HepG2 (cell line): ENCODE data around the gene EHD1. TPM values are rescaled to one million over a fixed set of nuclear protein-coding genes. Genes with fewer than 3 reads are reported as not detected.

ENCODE experiments used
- ATAC-seq: fragments of 200-7000 bp; cut with Tn5 transposase; 3 replicates; pipeline ENCODE4 v1.9.1; 2020; ENCODE audit warnings: mild to moderate bottlenecking, moderate library complexity
- BruUV-seq: library from RNA; stranded (reverse); fragments of 400-500 nt; replicated peaks from 2 replicates; lab custom pipeline; 2021; lab: Mats Ljungman, UMichigan
- CTCF ChIA-PET: fragments of 300-600 bp; formaldehyde crosslinking; extraction: SDS; loops from one replicate; lab custom pipeline; 2021; ENCODE audit warnings: low total read pairs, inconsistent platforms, low intra/inter-chr PET ratio; lab: Yijun Ruan, JAX
- POLR2A ChIA-PET: fragments of 350-600 bp; sonication (Branson Sonifier 250); formaldehyde crosslinking; loops from one replicate; lab custom pipeline; 2020; ENCODE audit warnings: antibody characterized with exemption, inconsistent platforms; lab: Yijun Ruan, JAX
- DNase-seq: peaks from one replicate; pipeline ENCODE4 v3.0.0-alpha.2; 2015; ENCODE audit warnings: low spot score
- FAIRE-seq: peaks from 3 replicates; lab custom pipeline; 2011; peaks lifted over from hg19 to GRCh38; lab: Jason Lieb, UNC
- H2AFZ ChIP-seq: one replicate; pipeline ENCODE4 v1.6.1; 2011; ENCODE audit warnings: low read length, inconsistent platforms
- H3K27ac ChIP-seq: fragments of 300-600 bp; 3 replicates; pipeline ENCODE4 v1.8.0; 2011; ENCODE audit warnings: mixed run types, mild to moderate bottlenecking, mixed read lengths, low read length, inconsistent platforms; ENCODE audit not compliant: insufficient read depth; ENCODE audit errors: extremely low read length
- H3K27me3 ChIP-seq, 2 experiments: fragments of 200-600 bp in 1 of 2; 2 replicates in 1 of 2; 3 replicates in 1 of 2; pipeline versions ENCODE4 v1.6.0 to v1.8.0; 2011; ENCODE audit warnings: low read length in 2 of 2, mild to moderate bottlenecking in 2 of 2, moderate library complexity in 2 of 2, inconsistent platforms in 1 of 2; ENCODE audit not compliant: insufficient read depth in 2 of 2, control insufficient read depth in 1 of 2
- H3K36me3 ChIP-seq, 2 experiments: fragments of 200-600 bp in 1 of 2; replicated peaks in 1 of 2; 2 replicates in 1 of 2; 3 replicates in 1 of 2; pipeline versions ENCODE4 v1.5.1 to v1.8.0; 2011; ENCODE audit warnings: low read length in 2 of 2, inconsistent platforms in 1 of 2; ENCODE audit not compliant: insufficient read depth in 2 of 2, control insufficient read depth in 1 of 2
- H3K4me1 ChIP-seq: 2 replicates; pipeline ENCODE4 v1.5.1; 2012; ENCODE audit warnings: low read length, inconsistent platforms; ENCODE audit not compliant: insufficient read depth
- H3K4me2 ChIP-seq: 2 replicates; pipeline ENCODE4 v1.6.0; 2011; ENCODE audit warnings: low read depth, low read length, inconsistent platforms
- H3K4me3 ChIP-seq, 3 experiments: fragments of 200-600 bp in 1 of 3; sonication (generic), shearing (Covaris generic) in 1 of 3; replicated peaks in 1 of 3; 2 replicates each; pipeline ENCODE4 v1.5.1; 2011 to 2016; ENCODE audit warnings: low read length in 3 of 3, inconsistent platforms in 2 of 3, low read depth in 2 of 3, mild to moderate bottlenecking in 2 of 3, control low read depth in 1 of 3, mixed read lengths in 1 of 3; ENCODE audit not compliant: insufficient read depth in 1 of 3
- H3K79me2 ChIP-seq: one replicate; pipeline ENCODE4 v1.6.1; 2011; ENCODE audit warnings: low read length, inconsistent platforms; ENCODE audit not compliant: insufficient read depth
- H3K9ac ChIP-seq: 2 replicates; pipeline ENCODE4 v1.6.0; 2011; ENCODE audit warnings: mild to moderate bottlenecking, low read depth, low read length, inconsistent platforms; ENCODE audit not compliant: insufficient read depth
- H3K9me3 ChIP-seq: 2 replicates; pipeline ENCODE4 v1.5.1; 2012; ENCODE audit warnings: mild to moderate bottlenecking, low read length
- H4K20me1 ChIP-seq: 2 replicates; pipeline ENCODE4 v1.6.0; 2011; ENCODE audit warnings: inconsistent platforms, mild to moderate bottlenecking, low read length, moderate library complexity; ENCODE audit not compliant: insufficient read depth
- CCDC6 ChIP-seq: sonication (generic); formaldehyde crosslinking; IDR thresholded peaks from 2 replicates; pipeline ENCODE4 v1.8.1; 2022; ENCODE audit warnings: mild to moderate bottlenecking, missing genetic modification reagents, moderate library complexity
- CREB1 ChIP-seq, 2 experiments: fragments of 450-650 bp in 1 of 2; IDR thresholded peaks; 2 replicates each; pipeline ENCODE4 v1.6.1; 2016 to 2017; ENCODE audit warnings: control low read depth in 1 of 2, mild to moderate bottlenecking in 1 of 2, missing compliant biosample characterization in 1 of 2, missing genetic modification characterization in 1 of 2
- FOXA3 ChIP-seq: IDR thresholded peaks from 2 replicates; pipeline ENCODE4 v1.6.1; 2016; ENCODE audit warnings: missing genetic modification reagents, missing compliant biosample characterization
- MBNL3 ChIP-seq: fragments of 250-450 bp; sonication (Bioruptor Pico); conservative IDR thresholded peaks from 2 replicates; pipeline ENCODE4 v1.8.0; 2022; ENCODE audit warnings: mild to moderate bottlenecking, inconsistent platforms
- NR2C2 ChIP-seq: sonication (generic); formaldehyde crosslinking; IDR thresholded peaks from 2 replicates; pipeline ENCODE4 v1.4.0; 2020; ENCODE audit warnings: missing genetic modification reagents, mild to moderate bottlenecking, moderate library complexity, borderline replicate concordance
- SOX6 ChIP-seq, 2 experiments: fragments of 450-650 bp in 1 of 2; sonication (generic) in 1 of 2; formaldehyde crosslinking in 1 of 2; IDR thresholded peaks; 2 replicates each; pipeline versions ENCODE4 v1.4.0 to v1.6.1; 2017 to 2020; ENCODE audit warnings: antibody characterized with exemption in 1 of 2, mild to moderate bottlenecking in 1 of 2, missing genetic modification reagents in 1 of 2
- TRAFD1 ChIP-seq: sonication (generic); formaldehyde crosslinking; IDR thresholded peaks from 2 replicates; pipeline ENCODE4 v1.5.1; 2020; ENCODE audit warnings: missing genetic modification reagents, mild to moderate bottlenecking, borderline replicate concordance
- ZNF574 ChIP-seq: sonication (generic); formaldehyde crosslinking; IDR thresholded peaks from 2 replicates; pipeline ENCODE4 v1.4.0; 2020; ENCODE audit warnings: missing genetic modification reagents
- WGBS: methylation state at CpG from one replicate; pipeline ENCODE4 v1.1.6; 2017; ENCODE audit warnings: low lambda C conversion rate; 5-methylcytosine and 5-hydroxymethylcytosine counted together
- in situ Hi-C: cut with HindIII; loops from 2 replicates; pipeline ENCODE4 v1.10.0; 2017; ENCODE audit warnings: low pct_unique_long_range_greater_than_20kb; ENCODE audit not compliant: extremely low pct_ligation_motif_present
- intact Hi-C: fragments of 100-400 bp; cut with micrococcal nuclease; formaldehyde crosslinking; loops from one replicate; pipeline ENCODE4 v1.10.0; 2022; ENCODE audit not compliant: unreplicated experiment
- polyA plus RNA-seq, 8 experiments: library from polyadenylated mRNA; depleted of rRNA in 3 of 8; stranded (reverse) in 7 of 8; unstranded in 1 of 8; fragments of >200 nt; fragmentation: Illumina TruSeq in 4 of 8; extraction: Trizol in 4 of 8; gene quantifications; 2 replicates each; pipeline versions ENCODE4 v1.2.1 to v1.2.3, GENCODE V29; 2011 to 2016; ENCODE audit warnings: low read depth in 4 of 8, missing spikeins in 1 of 8, mixed read lengths in 1 of 8; ENCODE audit not compliant: insufficient read depth in 1 of 8
- total RNA-seq, 5 experiments: library from RNA; depleted of rRNA; stranded (reverse); fragments of >200 nt; fragmentation: Illumina TruSeq; extraction: Trizol; gene quantifications; 2 replicates each; pipeline ENCODE4 v1.2.3, GENCODE V29; 2016; ENCODE audit warnings: low read depth in 1 of 5
- TF ChIP-seq, protein P1 (sequence below): sonication (generic); formaldehyde crosslinking; IDR thresholded peaks from 2 replicates; pipeline ENCODE4 v1.5.1; 2020; ENCODE audit warnings: missing genetic modification reagents, mild to moderate bottlenecking, borderline replicate concordance

EHD1 gene
- total and polyA plus RNA-seq, 2 of the 13 experiments (the other 11 are each of a cell fraction or from before 2014, with no cell fraction given): 23.6 to 26.6 TPM

DNA sequence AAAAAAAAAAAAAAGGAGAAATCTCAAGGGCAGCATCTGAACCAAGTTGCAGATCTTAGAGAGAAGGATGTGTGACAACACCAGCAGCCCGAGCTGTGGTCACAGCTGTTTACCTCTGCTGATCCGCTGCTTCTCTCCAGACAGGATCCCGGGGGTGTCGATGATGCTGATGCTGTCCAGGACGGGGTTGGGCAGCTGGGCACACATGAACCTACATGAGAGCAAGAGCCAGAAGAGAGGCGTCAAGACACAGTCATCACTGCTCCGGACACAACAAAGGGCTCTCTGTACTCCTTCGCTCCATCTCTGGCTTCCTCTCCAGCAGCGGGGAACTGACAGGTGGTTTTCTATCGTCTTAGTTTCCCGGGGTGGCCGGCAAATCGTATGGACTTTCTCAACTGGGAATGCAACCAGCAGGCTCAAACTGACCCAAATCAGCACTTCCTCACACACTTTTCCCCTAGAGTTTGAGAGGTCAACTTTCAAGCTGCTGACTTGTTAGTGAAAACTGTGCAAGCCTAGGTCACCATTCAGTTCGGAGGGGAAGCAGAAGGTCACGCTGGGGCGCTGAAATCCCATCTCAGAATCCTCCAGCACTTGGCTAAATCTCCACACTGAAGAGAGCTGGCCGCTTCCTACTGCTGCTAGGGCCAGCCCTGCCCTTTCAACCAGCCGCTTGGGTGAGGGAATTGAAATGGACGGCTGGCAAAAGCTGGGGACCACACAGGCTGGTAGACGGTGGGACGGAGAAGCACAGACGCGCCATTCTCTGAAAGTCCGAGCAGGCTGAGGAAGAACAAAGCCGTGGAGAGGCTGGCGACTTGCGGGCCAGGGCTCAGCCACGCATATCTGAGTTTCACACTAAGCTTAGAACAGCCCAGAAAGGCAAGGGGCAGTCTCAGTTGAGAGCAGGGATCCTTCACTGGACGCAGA is 3.8 kb downstream of the EHD1 start:
- Histone ChIP-seq H4K20me1 (no peaks in the 10 kb centered on the region; the same call in 1 of the 2 replicates), H3K4me1 (peaks cover 85% of the 10 kb centered on the region), H3K27ac (no peak overlapping the region), H3K36me3 (peaks cover 2 to 11% of the 10 kb centered on the region in 2 experiments; a peak in 2 of 5 replicates), H3K27me3 (no peaks in the 10 kb centered on the region; a peak in 1 of 5 replicates), H3K9ac (no peak overlapping the region), H2AFZ (no peak overlapping the region), H3K9me3 (no peaks in the 10 kb centered on the region), H3K4me3 (no peak overlapping the region), H3K79me2 (peaks cover 56% of the 10 kb centered on the region), H3K4me2 (peak overlapping the region; percentile 98; the same call in 1 of the 2 replicates)
- no peak for FAIRE-seq
- no TSS peak for BruUV-seq
- CTCF ChIA-PET: no interaction called here
- ATAC-seq: no peak
- TF ChIP-seq FOXA3 (CRISPR knock-in tag): no peak
- no peak for TF ChIP-seq ZNF574 (CRISPR knock-in tag)
- TF ChIP-seq CCDC6 (CRISPR knock-in tag): no peak
- TF ChIP-seq TRAFD1 (CRISPR knock-in tag): no peak
- no peak for TF ChIP-seq NR2C2 (CRISPR knock-in tag)
- no peak for TF ChIP-seq MBNL3
- TF ChIP-seq CREB1 (IDR thresholded peaks at IDR 0.05): no peak
- no peak for TF ChIP-seq CREB1 (CRISPR knock-in tag; IDR thresholded peaks at IDR 0.05)
- no peak for TF ChIP-seq SOX6 (IDR thresholded peaks at IDR 0.05)
- no peak for TF ChIP-seq SOX6 (CRISPR knock-in tag; IDR thresholded peaks at IDR 0.05)
- TF ChIP-seq, protein P1, sequence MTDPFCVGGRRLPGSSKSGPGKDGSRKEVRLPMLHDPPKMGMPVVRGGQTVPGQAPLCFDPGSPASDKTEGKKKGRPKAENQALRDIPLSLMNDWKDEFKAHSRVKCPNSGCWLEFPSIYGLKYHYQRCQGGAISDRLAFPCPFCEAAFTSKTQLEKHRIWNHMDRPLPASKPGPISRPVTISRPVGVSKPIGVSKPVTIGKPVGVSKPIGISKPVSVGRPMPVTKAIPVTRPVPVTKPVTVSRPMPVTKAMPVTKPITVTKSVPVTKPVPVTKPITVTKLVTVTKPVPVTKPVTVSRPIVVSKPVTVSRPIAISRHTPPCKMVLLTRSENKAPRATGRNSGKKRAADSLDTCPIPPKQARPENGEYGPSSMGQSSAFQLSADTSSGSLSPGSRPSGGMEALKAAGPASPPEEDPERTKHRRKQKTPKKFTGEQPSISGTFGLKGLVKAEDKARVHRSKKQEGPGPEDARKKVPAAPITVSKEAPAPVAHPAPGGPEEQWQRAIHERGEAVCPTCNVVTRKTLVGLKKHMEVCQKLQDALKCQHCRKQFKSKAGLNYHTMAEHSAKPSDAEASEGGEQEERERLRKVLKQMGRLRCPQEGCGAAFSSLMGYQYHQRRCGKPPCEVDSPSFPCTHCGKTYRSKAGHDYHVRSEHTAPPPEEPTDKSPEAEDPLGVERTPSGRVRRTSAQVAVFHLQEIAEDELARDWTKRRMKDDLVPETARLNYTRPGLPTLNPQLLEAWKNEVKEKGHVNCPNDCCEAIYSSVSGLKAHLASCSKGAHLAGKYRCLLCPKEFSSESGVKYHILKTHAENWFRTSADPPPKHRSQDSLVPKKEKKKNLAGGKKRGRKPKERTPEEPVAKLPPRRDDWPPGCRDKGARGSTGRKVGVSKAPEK (CRISPR knock-in tag): no peak
- in situ Hi-C loops (no loop called here), intact Hi-C loops (no loop called here)
- 93% methylated on average over 27 of the region's 29 CpGs for WGBS
- DNase-seq: no peak
- POLR2A ChIA-PET: interaction anchor here (0.9 to 10.4 kb wide), 3 partner anchors 14 to 24 kb away, joined by 4 to 132 read pairs (median 23); no protein-coding TSS in a partner anchor
